K562 (cell line): ENCODE measurements around the gene TRIM26. TPM values are rescaled to one million over a fixed set of nuclear protein-coding genes. Genes with fewer than 3 reads are reported as not detected.

Experiments used
- ELF2 ChIP-seq: fragments of 250-450 bp; sonication (Bioruptor Pico); IDR thresholded peaks from 2 replicates; pipeline ENCODE4 v1.5.0; 2021; ENCODE audit warnings: mild to moderate bottlenecking
- HOXB6 ChIP-seq: fragments of 250-450 bp; sonication (Bioruptor Pico); IDR thresholded peaks from 2 replicates; pipeline ENCODE4 v1.5.1; 2022; ENCODE audit warnings: mild to moderate bottlenecking, borderline replicate concordance
- NUFIP1 ChIP-seq: fragments of 450-650 bp; IDR thresholded peaks from 2 replicates; pipeline ENCODE4 v1.6.1; 2018; ENCODE audit not compliant: partially characterized antibody
- SMARCB1 ChIP-seq: IDR thresholded peaks from 2 replicates; pipeline ENCODE4 v1.6.1; 2011; ENCODE audit warnings: improper control_type of control experiment, low read depth; ENCODE audit not compliant: insufficient read length
- SRSF3 ChIP-seq: fragments of 200-400 bp; formaldehyde crosslinking; IDR thresholded peaks from 2 replicates; pipeline ENCODE4 v1.6.1; 2016; ENCODE audit warnings: mild to moderate bottlenecking, low read length, moderate library complexity; ENCODE audit not compliant: insufficient read depth
- TAF15 ChIP-seq: fragments of 200-400 bp; formaldehyde crosslinking; IDR thresholded peaks from 2 replicates; pipeline ENCODE4 v1.6.1; 2017; ENCODE audit warnings: mild to moderate bottlenecking, low read depth, low read length, moderate library complexity
- ZNF41 ChIP-seq: fragments of 250-450 bp; sonication (Bioruptor Pico); conservative IDR thresholded peaks from 2 replicates; pipeline ENCODE4 v1.4.0; 2020; ENCODE audit warnings: mild to moderate bottlenecking
- ZNF444 ChIP-seq: fragments of 250-450 bp; sonication (Bioruptor Pico); IDR thresholded peaks from 2 replicates; pipeline ENCODE4 v1.4.0; 2020; ENCODE audit warnings: mild to moderate bottlenecking, moderate library complexity
- polyA plus RNA-seq, 8 experiments: library from polyadenylated mRNA; depleted of rRNA in 4 of 8; stranded (reverse) in 5 of 8; unstranded in 3 of 8; fragments of >200 nt; fragmentation: Nextera tagmentation in 2 of 8; fragmentation: Illumina TruSeq in 1 of 8; extraction: Ambion mirVana in 2 of 8; extraction: Trizol in 1 of 8; gene quantifications; 2 replicates each; pipeline versions ENCODE4 v1.2.1 to v1.2.3, GENCODE V29; 2011 to 2014; ENCODE audit warnings: inconsistent platforms in 1 of 8, missing spikeins in 1 of 8
- total RNA-seq, 7 experiments: library from RNA; depleted of rRNA in 6 of 7; stranded (reverse); fragments of >200 nt in 6 of 7; fragmentation: Illumina TruSeq in 2 of 7; extraction: Trizol in 2 of 7; gene quantifications; 2 replicates each; pipeline versions ENCODE4 v1.2.1 to v1.2.3, GENCODE V29; 2011 to 2021; ENCODE audit warnings: low replicate concordance in 1 of 7
- TF ChIP-seq, protein P1 (sequence below): fragments of 450-650 bp; IDR thresholded peaks from 2 replicates; pipeline ENCODE4 v1.6.1; 2016; ENCODE audit warnings: mild to moderate bottlenecking, moderate library complexity
- TF ChIP-seq, protein P2 (sequence below): fragments of 150-350 bp; conservative IDR thresholded peaks from 2 replicates; pipeline ENCODE4 v1.6.1; 2014; ENCODE audit warnings: low read length
- TF ChIP-seq, protein P3 (sequence below): sonication (generic); formaldehyde crosslinking; IDR thresholded peaks from 2 replicates; pipeline ENCODE4 v1.8.0; 2022; ENCODE audit warnings: missing genetic modification reagents, mild to moderate bottlenecking, borderline replicate concordance
- TF ChIP-seq, protein P4 (sequence below): fragments of 450-650 bp; IDR thresholded peaks from 2 replicates; pipeline ENCODE4 v1.6.1; 2017; ENCODE audit warnings: antibody characterized with exemption

TRIM26 gene
- total and polyA plus RNA-seq, 9 of the 15 experiments (the other 6 are each of a cell fraction or from before 2014, with no cell fraction given): 0.80 to 5.0 (median 2.8) TPM

DNA sequence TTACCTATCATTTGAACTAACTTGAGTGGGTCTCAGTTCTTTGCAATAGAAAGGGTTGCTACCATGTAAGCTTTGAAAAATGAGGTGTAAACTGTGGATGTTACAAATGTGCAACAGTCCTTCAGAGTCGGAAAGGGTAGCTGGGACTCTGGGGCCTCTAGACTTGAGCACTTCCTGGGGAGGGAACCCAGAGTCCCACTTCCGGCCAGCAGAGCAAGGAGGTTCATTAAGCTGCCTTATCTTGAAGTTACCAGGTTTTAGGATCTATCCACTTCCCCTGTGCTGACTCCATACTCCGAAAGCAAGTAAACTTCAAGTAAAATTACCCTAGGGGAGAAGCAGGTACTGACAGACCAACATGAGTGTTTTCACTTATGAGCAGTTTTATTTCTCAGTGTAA, 61.6 kb downstream of the TRIM26 start (continued):
- TF ChIP-seq, protein P1, sequence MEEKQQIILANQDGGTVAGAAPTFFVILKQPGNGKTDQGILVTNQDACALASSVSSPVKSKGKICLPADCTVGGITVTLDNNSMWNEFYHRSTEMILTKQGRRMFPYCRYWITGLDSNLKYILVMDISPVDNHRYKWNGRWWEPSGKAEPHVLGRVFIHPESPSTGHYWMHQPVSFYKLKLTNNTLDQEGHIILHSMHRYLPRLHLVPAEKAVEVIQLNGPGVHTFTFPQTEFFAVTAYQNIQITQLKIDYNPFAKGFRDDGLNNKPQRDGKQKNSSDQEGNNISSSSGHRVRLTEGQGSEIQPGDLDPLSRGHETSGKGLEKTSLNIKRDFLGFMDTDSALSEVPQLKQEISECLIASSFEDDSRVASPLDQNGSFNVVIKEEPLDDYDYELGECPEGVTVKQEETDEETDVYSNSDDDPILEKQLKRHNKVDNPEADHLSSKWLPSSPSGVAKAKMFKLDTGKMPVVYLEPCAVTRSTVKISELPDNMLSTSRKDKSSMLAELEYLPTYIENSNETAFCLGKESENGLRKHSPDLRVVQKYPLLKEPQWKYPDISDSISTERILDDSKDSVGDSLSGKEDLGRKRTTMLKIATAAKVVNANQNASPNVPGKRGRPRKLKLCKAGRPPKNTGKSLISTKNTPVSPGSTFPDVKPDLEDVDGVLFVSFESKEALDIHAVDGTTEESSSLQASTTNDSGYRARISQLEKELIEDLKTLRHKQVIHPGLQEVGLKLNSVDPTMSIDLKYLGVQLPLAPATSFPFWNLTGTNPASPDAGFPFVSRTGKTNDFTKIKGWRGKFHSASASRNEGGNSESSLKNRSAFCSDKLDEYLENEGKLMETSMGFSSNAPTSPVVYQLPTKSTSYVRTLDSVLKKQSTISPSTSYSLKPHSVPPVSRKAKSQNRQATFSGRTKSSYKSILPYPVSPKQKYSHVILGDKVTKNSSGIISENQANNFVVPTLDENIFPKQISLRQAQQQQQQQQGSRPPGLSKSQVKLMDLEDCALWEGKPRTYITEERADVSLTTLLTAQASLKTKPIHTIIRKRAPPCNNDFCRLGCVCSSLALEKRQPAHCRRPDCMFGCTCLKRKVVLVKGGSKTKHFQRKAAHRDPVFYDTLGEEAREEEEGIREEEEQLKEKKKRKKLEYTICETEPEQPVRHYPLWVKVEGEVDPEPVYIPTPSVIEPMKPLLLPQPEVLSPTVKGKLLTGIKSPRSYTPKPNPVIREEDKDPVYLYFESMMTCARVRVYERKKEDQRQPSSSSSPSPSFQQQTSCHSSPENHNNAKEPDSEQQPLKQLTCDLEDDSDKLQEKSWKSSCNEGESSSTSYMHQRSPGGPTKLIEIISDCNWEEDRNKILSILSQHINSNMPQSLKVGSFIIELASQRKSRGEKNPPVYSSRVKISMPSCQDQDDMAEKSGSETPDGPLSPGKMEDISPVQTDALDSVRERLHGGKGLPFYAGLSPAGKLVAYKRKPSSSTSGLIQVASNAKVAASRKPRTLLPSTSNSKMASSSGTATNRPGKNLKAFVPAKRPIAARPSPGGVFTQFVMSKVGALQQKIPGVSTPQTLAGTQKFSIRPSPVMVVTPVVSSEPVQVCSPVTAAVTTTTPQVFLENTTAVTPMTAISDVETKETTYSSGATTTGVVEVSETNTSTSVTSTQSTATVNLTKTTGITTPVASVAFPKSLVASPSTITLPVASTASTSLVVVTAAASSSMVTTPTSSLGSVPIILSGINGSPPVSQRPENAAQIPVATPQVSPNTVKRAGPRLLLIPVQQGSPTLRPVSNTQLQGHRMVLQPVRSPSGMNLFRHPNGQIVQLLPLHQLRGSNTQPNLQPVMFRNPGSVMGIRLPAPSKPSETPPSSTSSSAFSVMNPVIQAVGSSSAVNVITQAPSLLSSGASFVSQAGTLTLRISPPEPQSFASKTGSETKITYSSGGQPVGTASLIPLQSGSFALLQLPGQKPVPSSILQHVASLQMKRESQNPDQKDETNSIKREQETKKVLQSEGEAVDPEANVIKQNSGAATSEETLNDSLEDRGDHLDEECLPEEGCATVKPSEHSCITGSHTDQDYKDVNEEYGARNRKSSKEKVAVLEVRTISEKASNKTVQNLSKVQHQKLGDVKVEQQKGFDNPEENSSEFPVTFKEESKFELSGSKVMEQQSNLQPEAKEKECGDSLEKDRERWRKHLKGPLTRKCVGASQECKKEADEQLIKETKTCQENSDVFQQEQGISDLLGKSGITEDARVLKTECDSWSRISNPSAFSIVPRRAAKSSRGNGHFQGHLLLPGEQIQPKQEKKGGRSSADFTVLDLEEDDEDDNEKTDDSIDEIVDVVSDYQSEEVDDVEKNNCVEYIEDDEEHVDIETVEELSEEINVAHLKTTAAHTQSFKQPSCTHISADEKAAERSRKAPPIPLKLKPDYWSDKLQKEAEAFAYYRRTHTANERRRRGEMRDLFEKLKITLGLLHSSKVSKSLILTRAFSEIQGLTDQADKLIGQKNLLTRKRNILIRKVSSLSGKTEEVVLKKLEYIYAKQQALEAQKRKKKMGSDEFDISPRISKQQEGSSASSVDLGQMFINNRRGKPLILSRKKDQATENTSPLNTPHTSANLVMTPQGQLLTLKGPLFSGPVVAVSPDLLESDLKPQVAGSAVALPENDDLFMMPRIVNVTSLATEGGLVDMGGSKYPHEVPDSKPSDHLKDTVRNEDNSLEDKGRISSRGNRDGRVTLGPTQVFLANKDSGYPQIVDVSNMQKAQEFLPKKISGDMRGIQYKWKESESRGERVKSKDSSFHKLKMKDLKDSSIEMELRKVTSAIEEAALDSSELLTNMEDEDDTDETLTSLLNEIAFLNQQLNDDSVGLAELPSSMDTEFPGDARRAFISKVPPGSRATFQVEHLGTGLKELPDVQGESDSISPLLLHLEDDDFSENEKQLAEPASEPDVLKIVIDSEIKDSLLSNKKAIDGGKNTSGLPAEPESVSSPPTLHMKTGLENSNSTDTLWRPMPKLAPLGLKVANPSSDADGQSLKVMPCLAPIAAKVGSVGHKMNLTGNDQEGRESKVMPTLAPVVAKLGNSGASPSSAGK: no peak
- TF ChIP-seq, protein P2, sequence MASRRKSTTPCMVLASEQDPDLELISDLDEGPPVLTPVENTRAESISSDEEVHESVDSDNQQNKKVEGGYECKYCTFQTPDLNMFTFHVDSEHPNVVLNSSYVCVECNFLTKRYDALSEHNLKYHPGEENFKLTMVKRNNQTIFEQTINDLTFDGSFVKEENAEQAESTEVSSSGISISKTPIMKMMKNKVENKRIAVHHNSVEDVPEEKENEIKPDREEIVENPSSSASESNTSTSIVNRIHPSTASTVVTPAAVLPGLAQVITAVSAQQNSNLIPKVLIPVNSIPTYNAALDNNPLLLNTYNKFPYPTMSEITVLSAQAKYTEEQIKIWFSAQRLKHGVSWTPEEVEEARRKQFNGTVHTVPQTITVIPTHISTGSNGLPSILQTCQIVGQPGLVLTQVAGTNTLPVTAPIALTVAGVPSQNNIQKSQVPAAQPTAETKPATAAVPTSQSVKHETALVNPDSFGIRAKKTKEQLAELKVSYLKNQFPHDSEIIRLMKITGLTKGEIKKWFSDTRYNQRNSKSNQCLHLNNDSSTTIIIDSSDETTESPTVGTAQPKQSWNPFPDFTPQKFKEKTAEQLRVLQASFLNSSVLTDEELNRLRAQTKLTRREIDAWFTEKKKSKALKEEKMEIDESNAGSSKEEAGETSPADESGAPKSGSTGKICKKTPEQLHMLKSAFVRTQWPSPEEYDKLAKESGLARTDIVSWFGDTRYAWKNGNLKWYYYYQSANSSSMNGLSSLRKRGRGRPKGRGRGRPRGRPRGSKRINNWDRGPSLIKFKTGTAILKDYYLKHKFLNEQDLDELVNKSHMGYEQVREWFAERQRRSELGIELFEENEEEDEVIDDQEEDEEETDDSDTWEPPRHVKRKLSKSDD: no peak
- TF ChIP-seq SRSF3 (no peak), HOXB6 (CRISPR knock-in tag) (no peak), SMARCB1 (no peak), NUFIP1 (no peak), ZNF444 (CRISPR knock-in tag) (no peak), ZNF41 (CRISPR knock-in tag) (no peak), ELF2 (CRISPR knock-in tag) (no peak), TAF15 (no peak)
- TF ChIP-seq, protein P3, sequence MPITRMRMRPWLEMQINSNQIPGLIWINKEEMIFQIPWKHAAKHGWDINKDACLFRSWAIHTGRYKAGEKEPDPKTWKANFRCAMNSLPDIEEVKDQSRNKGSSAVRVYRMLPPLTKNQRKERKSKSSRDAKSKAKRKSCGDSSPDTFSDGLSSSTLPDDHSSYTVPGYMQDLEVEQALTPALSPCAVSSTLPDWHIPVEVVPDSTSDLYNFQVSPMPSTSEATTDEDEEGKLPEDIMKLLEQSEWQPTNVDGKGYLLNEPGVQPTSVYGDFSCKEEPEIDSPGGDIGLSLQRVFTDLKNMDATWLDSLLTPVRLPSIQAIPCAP (CRISPR knock-in tag): no peak
- TF ChIP-seq, protein P4, sequence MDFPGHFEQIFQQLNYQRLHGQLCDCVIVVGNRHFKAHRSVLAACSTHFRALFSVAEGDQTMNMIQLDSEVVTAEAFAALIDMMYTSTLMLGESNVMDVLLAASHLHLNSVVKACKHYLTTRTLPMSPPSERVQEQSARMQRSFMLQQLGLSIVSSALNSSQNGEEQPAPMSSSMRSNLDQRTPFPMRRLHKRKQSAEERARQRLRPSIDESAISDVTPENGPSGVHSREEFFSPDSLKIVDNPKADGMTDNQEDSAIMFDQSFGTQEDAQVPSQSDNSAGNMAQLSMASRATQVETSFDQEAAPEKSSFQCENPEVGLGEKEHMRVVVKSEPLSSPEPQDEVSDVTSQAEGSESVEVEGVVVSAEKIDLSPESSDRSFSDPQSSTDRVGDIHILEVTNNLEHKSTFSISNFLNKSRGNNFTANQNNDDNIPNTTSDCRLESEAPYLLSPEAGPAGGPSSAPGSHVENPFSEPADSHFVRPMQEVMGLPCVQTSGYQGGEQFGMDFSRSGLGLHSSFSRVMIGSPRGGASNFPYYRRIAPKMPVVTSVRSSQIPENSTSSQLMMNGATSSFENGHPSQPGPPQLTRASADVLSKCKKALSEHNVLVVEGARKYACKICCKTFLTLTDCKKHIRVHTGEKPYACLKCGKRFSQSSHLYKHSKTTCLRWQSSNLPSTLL: no peak
